Activated naive CD8-positive, alpha-beta T cell (primary cell): ENCODE measurements around the gene IFI16.
"Not testable (repeated sequence)": the region's sequence is repeated elsewhere in the genome, so short reads cannot be mapped to it uniquely, and the experiment has no call there.

Experiments
- H3K27ac Mint-ChIP-seq: one replicate; pipeline ENCODE4 v1.8.0; 2021; ENCODE audit warnings: mixed read lengths
- H3K27me3 Mint-ChIP-seq: one replicate; pipeline ENCODE4 v1.8.0; 2021; ENCODE audit warnings: mixed read lengths
- H3K36me3 Mint-ChIP-seq: one replicate; pipeline ENCODE4 v1.8.0; 2021; ENCODE audit warnings: mixed read lengths
- H3K4me1 Mint-ChIP-seq: one replicate; pipeline ENCODE4 v1.8.0; 2021; ENCODE audit warnings: low read depth, mixed read lengths
- H3K4me3 Mint-ChIP-seq: one replicate; pipeline ENCODE4 v1.8.0; 2021; ENCODE audit warnings: mild to moderate bottlenecking, mixed read lengths
- H3K9me3 Mint-ChIP-seq: one replicate; pipeline ENCODE4 v1.8.0; 2021; ENCODE audit warnings: low read depth, mixed read lengths

IFI16 gene

DNA sequence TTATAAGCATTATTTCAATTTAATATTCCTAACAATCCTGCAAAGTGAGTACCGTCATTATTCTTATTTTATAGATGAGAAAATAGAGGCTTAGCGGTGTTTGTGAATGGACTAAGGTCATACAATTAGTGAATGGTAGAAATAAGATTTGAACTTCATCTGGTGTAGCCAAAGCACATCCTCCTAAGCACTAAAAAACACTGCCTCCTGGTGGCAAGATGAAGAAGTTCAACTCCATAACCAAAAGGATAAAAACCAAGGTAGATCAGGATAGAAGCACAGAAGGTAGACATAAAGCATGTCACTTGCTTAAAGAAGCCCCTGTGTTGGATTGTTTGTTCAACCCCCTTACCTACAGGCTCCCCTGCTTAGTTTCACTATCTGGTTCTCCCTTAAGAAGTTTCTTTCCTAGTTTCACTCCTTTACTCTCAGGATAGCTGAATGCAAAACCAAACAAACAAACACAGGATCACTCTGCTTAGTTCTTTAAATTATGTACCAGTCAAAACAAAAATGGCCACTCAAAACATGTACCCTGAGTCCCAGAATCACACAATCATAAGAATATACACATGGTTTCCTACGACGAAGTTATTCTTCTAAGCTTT lies 79.6 kb downstream of the IFI16 start:
- no peaks in the 10 kb centered on the region for H3K36me3 Mint-ChIP-seq
- no peaks in the 10 kb centered on the region for H3K9me3 Mint-ChIP-seq
- H3K27ac Mint-ChIP-seq, result no peak overlapping the region
- no peaks in the 10 kb centered on the region for H3K27me3 Mint-ChIP-seq
- peaks cover 30% of the 10 kb centered on the region for H3K4me1 Mint-ChIP-seq
- no peak overlapping the region for H3K4me3 Mint-ChIP-seq

GRCh38 chr1:159090286-159091179 lies 80.8 kb downstream of the IFI16 start:
- H3K27me3 Mint-ChIP-seq, result no peaks in the 10 kb centered on the region
- no peak overlapping the region for H3K4me3 Mint-ChIP-seq
- peak overlapping the region; percentile 68 for H3K27ac Mint-ChIP-seq
- H3K9me3 Mint-ChIP-seq, result no peaks in the 10 kb centered on the region
- H3K4me1 Mint-ChIP-seq, result peaks cover 30% of the 10 kb centered on the region
- H3K36me3 Mint-ChIP-seq, result no peaks in the 10 kb centered on the region

GRCh38 chr1:159091180-159091560 lies 81.5 kb downstream of the IFI16 start:
- Mint-ChIP-seq H3K4me3 (no peak overlapping the region), H3K9me3 (no peaks in the 10 kb centered on the region), H3K36me3 (no peaks in the 10 kb centered on the region), H3K4me1 (peaks cover 30% of the 10 kb centered on the region), H3K27ac (no peak overlapping the region), H3K27me3 (no peaks in the 10 kb centered on the region)

- H3K27ac Mint-ChIP-seq, result peak overlapping the region; percentile 18
- no peak overlapping the region for H3K4me3 Mint-ChIP-seq
- H3K36me3 Mint-ChIP-seq, result no peaks in the 10 kb centered on the region
- no peaks in the 10 kb centered on the region for H3K9me3 Mint-ChIP-seq
- peaks cover 30% of the 10 kb centered on the region for H3K4me1 Mint-ChIP-seq
- H3K27me3 Mint-ChIP-seq, result no peaks in the 10 kb centered on the region
These were observed 81.9 kb downstream of the IFI16 start for GRCh38 chr1:159091607-159092031.

GRCh38 chr1:159092036-159092760 lies 82.5 kb downstream of the IFI16 start:
- H3K36me3 Mint-ChIP-seq, result no peaks in the 10 kb centered on the region
- peaks cover 28% of the 10 kb centered on the region for H3K4me1 Mint-ChIP-seq
- H3K27ac Mint-ChIP-seq, result peak overlapping the region; percentile 18
- H3K4me3 Mint-ChIP-seq, result no peak overlapping the region
- no peaks in the 10 kb centered on the region for H3K9me3 Mint-ChIP-seq
- peaks cover under 1% of the 10 kb centered on the region for H3K27me3 Mint-ChIP-seq

GRCh38 chr1:159098596-159098995 lies 88.9 kb downstream of the IFI16 start:
- no peaks in the 10 kb centered on the region for H3K4me1 Mint-ChIP-seq
- H3K36me3 Mint-ChIP-seq, result no peaks in the 10 kb centered on the region
- H3K27me3 Mint-ChIP-seq, result peaks cover 10% of the 10 kb centered on the region
- no peaks in the 10 kb centered on the region for H3K9me3 Mint-ChIP-seq
- H3K4me3 Mint-ChIP-seq, result no peak overlapping the region
- H3K27ac Mint-ChIP-seq, result no peak overlapping the region

- Mint-ChIP-seq H3K36me3 (no peaks in the 10 kb centered on the region), H3K27me3 (peaks cover 10% of the 10 kb centered on the region), H3K4me1 (no peaks in the 10 kb centered on the region), H3K4me3 (no peak overlapping the region), H3K9me3 (no peaks in the 10 kb centered on the region), H3K27ac (no peak overlapping the region)
These were observed 90.9 kb downstream of the IFI16 start for GRCh38 chr1:159100589-159100988.

- not testable (repeated sequence) for H3K4me1 Mint-ChIP-seq, H3K9me3 Mint-ChIP-seq, H3K36me3 Mint-ChIP-seq, H3K27ac Mint-ChIP-seq, H3K4me3 Mint-ChIP-seq
- peaks cover 17% of the 10 kb centered on the region for H3K27me3 Mint-ChIP-seq
These were observed 93.3 kb downstream of the IFI16 start for GRCh38 chr1:159103021-159103420.
